22Rv1 (cell line): Measurements from ENCODE around the gene LDLRAD4.

Experiments
- ZFX ChIP-seq: fragments of 450-650 bp; IDR thresholded peaks from 2 replicates; pipeline ENCODE4 v1.6.1; 2017; ENCODE audit warnings: antibody characterized with exemption, borderline replicate concordance
- TF ChIP-seq, protein P1 (sequence below): fragments of 450-650 bp; IDR thresholded peaks from 2 replicates; pipeline ENCODE4 v1.5.1; 2017; ENCODE audit warnings: mild to moderate bottlenecking

DNA sequence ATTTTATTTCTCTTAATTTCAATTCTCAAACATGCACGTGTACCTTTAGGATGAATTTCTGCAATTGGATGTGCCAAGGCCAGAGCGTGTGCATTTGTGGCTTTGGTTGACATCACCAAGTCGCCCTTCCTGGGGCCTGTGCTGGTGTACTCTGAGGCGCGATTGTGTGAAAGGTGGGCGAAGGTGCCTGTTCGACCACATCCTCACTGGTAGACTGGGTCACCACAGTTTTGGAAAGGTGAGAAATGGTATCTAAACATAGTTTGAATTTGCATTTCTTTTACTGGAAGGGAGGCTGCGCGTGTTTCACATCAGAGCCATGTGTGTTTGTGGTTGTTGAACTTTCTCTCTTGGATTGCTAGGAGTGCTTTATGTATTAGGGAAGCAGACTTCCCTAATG, 89.8 kb downstream of the LDLRAD4 start:
- TF ChIP-seq, protein P1, sequence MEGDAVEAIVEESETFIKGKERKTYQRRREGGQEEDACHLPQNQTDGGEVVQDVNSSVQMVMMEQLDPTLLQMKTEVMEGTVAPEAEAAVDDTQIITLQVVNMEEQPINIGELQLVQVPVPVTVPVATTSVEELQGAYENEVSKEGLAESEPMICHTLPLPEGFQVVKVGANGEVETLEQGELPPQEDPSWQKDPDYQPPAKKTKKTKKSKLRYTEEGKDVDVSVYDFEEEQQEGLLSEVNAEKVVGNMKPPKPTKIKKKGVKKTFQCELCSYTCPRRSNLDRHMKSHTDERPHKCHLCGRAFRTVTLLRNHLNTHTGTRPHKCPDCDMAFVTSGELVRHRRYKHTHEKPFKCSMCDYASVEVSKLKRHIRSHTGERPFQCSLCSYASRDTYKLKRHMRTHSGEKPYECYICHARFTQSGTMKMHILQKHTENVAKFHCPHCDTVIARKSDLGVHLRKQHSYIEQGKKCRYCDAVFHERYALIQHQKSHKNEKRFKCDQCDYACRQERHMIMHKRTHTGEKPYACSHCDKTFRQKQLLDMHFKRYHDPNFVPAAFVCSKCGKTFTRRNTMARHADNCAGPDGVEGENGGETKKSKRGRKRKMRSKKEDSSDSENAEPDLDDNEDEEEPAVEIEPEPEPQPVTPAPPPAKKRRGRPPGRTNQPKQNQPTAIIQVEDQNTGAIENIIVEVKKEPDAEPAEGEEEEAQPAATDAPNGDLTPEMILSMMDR, result no peak
- TF ChIP-seq ZFX, result no peak
